ENCODE measurements around the gene TNFSF8.

DNA sequence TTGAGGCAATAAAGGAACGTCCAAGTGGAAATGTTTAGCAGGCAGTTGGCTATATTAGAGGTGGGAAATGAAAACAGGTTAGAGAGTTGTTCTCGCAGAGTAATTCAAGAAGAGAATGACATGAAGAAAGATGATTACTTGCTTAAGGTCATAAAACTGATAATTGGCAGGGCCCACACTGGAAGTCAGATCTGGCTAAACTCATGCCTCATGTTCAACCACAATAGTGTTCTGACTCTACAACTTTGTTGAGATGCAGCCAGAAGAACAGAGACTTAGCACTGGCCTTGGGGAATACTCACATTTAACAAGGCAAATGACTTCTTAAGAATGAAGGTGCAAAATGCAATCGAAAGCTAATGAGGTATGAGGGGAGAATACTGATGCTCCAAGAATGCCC is 27.2 kb upstream of the TNFSF8 start:
- TF ChIP-seq POLR2A (IDR thresholded peaks at IDR 0.05) (no peak), POLR2AphosphoS5 (IDR thresholded peaks at IDR 0.05) (no peak)

Data from upper lobe of left lung (tissue), 4 donors.